GM10266 (cell line): ENCODE data around the gene CKAP5.

Source experiments
- DNase-seq: peaks from one replicate; pipeline ENCODE4 v3.0.0; 2012; ENCODE audit errors: extremely low spot score
- CTCF ChIP-seq: IDR thresholded peaks from 2 replicates; pipeline ENCODE4 v1.5.1; 2012; ENCODE audit warnings: mild to moderate bottlenecking, low read depth; ENCODE audit not compliant: control insufficient read depth, insufficient read depth; ENCODE audit errors: missing control alignments

The CKAP5 gene

GRCh38 chr11:46776878-46777277 is 69.2 kb downstream of the CKAP5 start:
- TF ChIP-seq CTCF: no peak
- no peak for DNase-seq

GRCh38 chr11:46769636-46770221 is 76.4 kb downstream of the CKAP5 start:
- DNase-seq: no peak
- no peak for TF ChIP-seq CTCF

- TF ChIP-seq CTCF: no peak
- no peak for DNase-seq
These were observed 79.4 kb downstream of the CKAP5 start for GRCh38 chr11:46766656-46767055.

- no peak for DNase-seq
These were observed 83.8 kb downstream of the CKAP5 start for GRCh38 chr11:46762248-46762647.

GRCh38 chr11:46761807-46762206 is 84.3 kb downstream of the CKAP5 start:
- TF ChIP-seq CTCF: no peak
- DNase-seq: no peak

More at GRCh38 chr11:46762248-46762647, 83.8 kb downstream of the CKAP5 start:
- TF ChIP-seq CTCF: no peak

- no peak for DNase-seq
- no peak for TF ChIP-seq CTCF
These were observed 85.5 kb downstream of the CKAP5 start for GRCh38 chr11:46760429-46761128.

- no peak for DNase-seq
- no peak for TF ChIP-seq CTCF
These were observed 86.9 kb downstream of the CKAP5 start for GRCh38 chr11:46759196-46759595.
